Measurements from ENCODE around the gene NOL6. TPM values are rescaled to one million over a fixed set of nuclear protein-coding genes. Genes with fewer than 3 reads are reported as not detected.

Gene NOL6
- polyA plus RNA-seq, 1 donor (not counting 4 experiments of a cell fraction or from before 2014, with no cell fraction given) = 63.6 TPM

DNA sequence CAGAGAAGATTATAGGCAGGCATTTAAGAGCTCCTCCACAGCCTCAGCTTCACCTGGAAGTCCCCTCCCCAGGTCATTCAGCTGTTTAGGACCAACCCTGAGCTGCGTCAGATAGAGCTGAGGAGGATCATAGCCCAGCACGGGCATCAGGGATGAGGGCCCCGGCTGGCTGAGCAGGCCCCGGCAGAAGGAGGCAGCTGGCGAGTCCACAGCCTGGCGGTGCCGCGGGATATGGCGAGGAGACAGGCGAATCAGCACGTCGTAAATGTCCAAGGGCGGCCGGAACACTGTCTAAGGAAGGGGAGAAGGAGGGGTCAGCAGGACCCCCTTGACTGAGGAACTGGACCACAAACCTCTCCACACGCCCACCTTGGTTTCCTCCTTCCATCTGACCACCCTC lies 10.6 kb downstream of the NOL6 start:
- H3K9ac ChIP-seq (ENCODE audit: control insufficient read depth, extremely low read depth, insufficient read depth, low read length) = no peak overlapping the region
- no peak for DNase-seq (ENCODE audit: low read depth, low spot score)

DNA sequence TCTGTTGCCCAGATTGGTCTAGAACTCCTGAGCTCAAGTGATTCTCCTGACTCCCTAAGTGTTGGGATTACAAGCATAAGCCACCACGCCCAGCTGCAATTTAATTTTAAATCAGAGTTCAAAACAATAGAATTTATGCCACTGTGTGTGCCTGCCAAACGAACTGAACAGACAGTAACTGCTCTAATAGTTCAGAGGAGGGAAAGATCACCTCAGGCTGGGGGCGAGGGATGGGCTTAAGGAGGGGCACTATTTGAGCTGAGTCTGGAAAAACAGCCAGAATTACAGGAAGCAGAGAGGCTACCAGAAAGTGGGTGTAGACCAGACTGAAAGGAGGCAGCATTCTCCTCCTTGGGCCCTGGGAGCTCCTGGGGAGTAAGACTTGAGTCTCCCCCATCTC lies 12.2 kb downstream of the NOL6 start:
- peak; percentile 70 for FAIRE-seq
- H3K4me2 ChIP-seq (ENCODE audit: control insufficient read depth, extremely low read depth, insufficient read depth, low read depth, low read length) = no peak overlapping the region
- H3K27ac ChIP-seq (ENCODE audit: control insufficient read depth, insufficient read depth, low read length) = peak overlapping the region; percentile 24
- peaks cover 30 to 50% of the 10 kb centered on the region in 2 experiments for H3K36me3 ChIP-seq (ENCODE audit: control insufficient read depth in 2 of 2, extremely low read depth in 1 of 2, insufficient read depth in 2 of 2, low read length in 2 of 2)
- H3K4me3 ChIP-seq (ENCODE audit: control insufficient read depth in 2 of 3, extremely low read depth in 1 of 3, insufficient read depth in 2 of 3, low read depth in 1 of 3, low read length in 3 of 3) = no peak overlapping the region
- TF ChIP-seq CTCF (optimal IDR thresholded peaks at IDR 0.05 in 1 of 3, IDR thresholded peaks at IDR 0.05 in 1 of 3, conservative IDR thresholded peaks at IDR 0.05 in 1 of 3; ENCODE audit: extremely low read depth in 1 of 3, insufficient read depth in 2 of 3, low read length in 3 of 3) (no peak), EZH2 (IDR thresholded peaks at IDR 0.05; ENCODE audit: low read length) (no peak)
- H3K27me3 ChIP-seq (ENCODE audit: control insufficient read depth, extremely low read depth, insufficient read depth, low read length) = no peaks in the 10 kb centered on the region
- no peaks in the 10 kb centered on the region for H3K9me3 ChIP-seq (ENCODE audit: control insufficient read depth, low read depth, low read length)
- H4K20me1 ChIP-seq (ENCODE audit: control insufficient read depth, extremely low read depth, insufficient read depth, low read length) = no peaks in the 10 kb centered on the region
- no peak for DNase-seq (ENCODE audit: low read depth, low spot score)
- no peak overlapping the region for H3K9ac ChIP-seq (ENCODE audit: control insufficient read depth, extremely low read depth, insufficient read depth, low read length)
- H2AFZ ChIP-seq (ENCODE audit: control insufficient read depth, low read length) = no peak overlapping the region
- dilution Hi-C loops (cut with MboI; ENCODE audit: extremely low pct_ligation_motif_present, low sequenced_read_pairs) = no loop called here
- H3K79me2 ChIP-seq (ENCODE audit: control insufficient read depth, insufficient read depth, low read length) = peaks cover 11% of the 10 kb centered on the region
- H3K9me1 ChIP-seq (ENCODE audit: control insufficient read depth, extremely low read depth, insufficient read depth, low read length) = no peaks in the 10 kb centered on the region
- peaks cover 83% of the 10 kb centered on the region for H3K4me1 ChIP-seq (ENCODE audit: control insufficient read depth, extremely low read depth, insufficient read depth, low read length)

More for the DNA sequence above, 10.6 kb downstream of the NOL6 start:
- H3K9me3 ChIP-seq (ENCODE audit: control insufficient read depth, low read depth, low read length) = no peaks in the 10 kb centered on the region
- peaks cover 41 to 64% of the 10 kb centered on the region in 2 experiments for H3K36me3 ChIP-seq (ENCODE audit: control insufficient read depth in 2 of 2, extremely low read depth in 1 of 2, insufficient read depth in 2 of 2, low read length in 2 of 2)
- H3K79me2 ChIP-seq (ENCODE audit: control insufficient read depth, insufficient read depth, low read length) = peaks cover 15% of the 10 kb centered on the region
- no peaks in the 10 kb centered on the region for H3K27me3 ChIP-seq (ENCODE audit: control insufficient read depth, extremely low read depth, insufficient read depth, low read length)
- H3K4me3 ChIP-seq (ENCODE audit: control insufficient read depth in 2 of 3, extremely low read depth in 1 of 3, insufficient read depth in 2 of 3, low read depth in 1 of 3, low read length in 3 of 3) = no peak overlapping the region
- H3K9me1 ChIP-seq (ENCODE audit: control insufficient read depth, extremely low read depth, insufficient read depth, low read length) = no peaks in the 10 kb centered on the region
- no peaks in the 10 kb centered on the region for H4K20me1 ChIP-seq (ENCODE audit: control insufficient read depth, extremely low read depth, insufficient read depth, low read length)
- no peak for TF ChIP-seq CTCF (optimal IDR thresholded peaks at IDR 0.05 in 1 of 3, IDR thresholded peaks at IDR 0.05 in 1 of 3, conservative IDR thresholded peaks at IDR 0.05 in 1 of 3; ENCODE audit: extremely low read depth in 1 of 3, insufficient read depth in 2 of 3, low read length in 3 of 3)
- no peak for TF ChIP-seq EZH2 (IDR thresholded peaks at IDR 0.05; ENCODE audit: low read length)
- dilution Hi-C loops (cut with MboI; ENCODE audit: extremely low pct_ligation_motif_present, low sequenced_read_pairs) = no loop called here
- no peak overlapping the region for H3K27ac ChIP-seq (ENCODE audit: control insufficient read depth, insufficient read depth, low read length)
- peaks cover 76% of the 10 kb centered on the region for H3K4me1 ChIP-seq (ENCODE audit: control insufficient read depth, extremely low read depth, insufficient read depth, low read length)
- H3K4me2 ChIP-seq (ENCODE audit: control insufficient read depth, extremely low read depth, insufficient read depth, low read depth, low read length) = no peak overlapping the region
- H2AFZ ChIP-seq (ENCODE audit: control insufficient read depth, low read length) = no peak overlapping the region
- no peak for FAIRE-seq
